ENCODE results near the gene C11orf21.

- no peak for TF ChIP-seq CTCF (IDR thresholded peaks at IDR 0.05)
- TF ChIP-seq POLR2A (IDR thresholded peaks at IDR 0.05): no peak
Observed at GRCh38 chr11:2311353-2312133, 9.8 kb upstream of the C11orf21 start.
